ENCODE measurements around the gene PLPPR1.

The PLPPR1 gene

GRCh38 chr9:101201630-101202029 lies 173.1 kb downstream of the PLPPR1 start:
- DNase-seq (ENCODE audit: low spot score): no peak

GRCh38 chr9:101209670-101210069 lies 181.1 kb downstream of the PLPPR1 start:
- no peak for FAIRE-seq
- DNase-seq (ENCODE audit: low spot score): no peak

More at GRCh38 chr9:101201630-101202029, 173.1 kb downstream of the PLPPR1 start:
- FAIRE-seq: no peak

GRCh38 chr9:101212661-101213060 lies 184.1 kb downstream of the PLPPR1 start:
- DNase-seq (ENCODE audit: low spot score) (no peak), FAIRE-seq (no peak)

- DNase-seq (ENCODE audit: low spot score) (no peak), FAIRE-seq (no peak)
These were observed 190.5 kb downstream of the PLPPR1 start for GRCh38 chr9:101219030-101219429.

- FAIRE-seq (no peak), DNase-seq (ENCODE audit: low spot score) (no peak)
These were observed 191.8 kb downstream of the PLPPR1 start for GRCh38 chr9:101220341-101220740.

GRCh38 chr9:101225271-101225670 lies 196.7 kb downstream of the PLPPR1 start:
- DNase-seq (ENCODE audit: low spot score) (no peak), FAIRE-seq (no peak)

GRCh38 chr9:101226161-101226560 lies 197.6 kb downstream of the PLPPR1 start:
- FAIRE-seq: no peak

GRCh38 chr9:101226803-101227202 lies 198.3 kb downstream of the PLPPR1 start:
- DNase-seq (ENCODE audit: low spot score): no peak
- no peak for FAIRE-seq

More at GRCh38 chr9:101226161-101226560, 197.6 kb downstream of the PLPPR1 start:
- DNase-seq (ENCODE audit: low spot score): no peak

GRCh38 chr9:101229606-101230005 lies 201.1 kb downstream of the PLPPR1 start:
- DNase-seq (ENCODE audit: low spot score): no peak
- no peak for FAIRE-seq

GRCh38 chr9:101232405-101232977 lies 204.0 kb downstream of the PLPPR1 start:
- DNase-seq (ENCODE audit: low spot score) (no peak), FAIRE-seq (no peak)

- FAIRE-seq (no peak), DNase-seq (ENCODE audit: low spot score) (peak; percentile 10)
These were observed 206.8 kb downstream of the PLPPR1 start for GRCh38 chr9:101235105-101235866.

GRCh38 chr9:101242651-101243050 lies 214.1 kb downstream of the PLPPR1 start:
- FAIRE-seq (no peak), DNase-seq (ENCODE audit: low spot score) (no peak)

- FAIRE-seq: no peak
- no peak for DNase-seq (ENCODE audit: low spot score)
These were observed 218.2 kb downstream of the PLPPR1 start for GRCh38 chr9:101246691-101247090.

- FAIRE-seq (no peak), DNase-seq (ENCODE audit: low spot score) (no peak)
These were observed 218.8 kb downstream of the PLPPR1 start for GRCh38 chr9:101247297-101247696.

GRCh38 chr9:101254733-101255433 lies 226.4 kb downstream of the PLPPR1 start:
- no peak for FAIRE-seq
- no peak for DNase-seq (ENCODE audit: low spot score)

GRCh38 chr9:101264727-101265126 lies 236.2 kb downstream of the PLPPR1 start:
- no peak for FAIRE-seq
- no peak for DNase-seq (ENCODE audit: low spot score)

- FAIRE-seq (no peak), DNase-seq (ENCODE audit: low spot score) (no peak)
These were observed 236.7 kb downstream of the PLPPR1 start for GRCh38 chr9:101265261-101265660.

- DNase-seq (ENCODE audit: low spot score) (no peak), FAIRE-seq (no peak)
These were observed 239.9 kb downstream of the PLPPR1 start for GRCh38 chr9:101268426-101268825.

GRCh38 chr9:101269591-101270283 lies 241.2 kb downstream of the PLPPR1 start:
- DNase-seq (ENCODE audit: low spot score) (no peak), FAIRE-seq (peak; percentile 53)

- no peak for FAIRE-seq
- no peak for DNase-seq (ENCODE audit: low spot score)
These were observed 241.8 kb downstream of the PLPPR1 start for GRCh38 chr9:101270302-101270701.

GRCh38 chr9:101271102-101271501 lies 242.6 kb downstream of the PLPPR1 start:
- FAIRE-seq (no peak), DNase-seq (ENCODE audit: low spot score) (no peak)
